Heart right ventricle (tissue), 16 donors: ENCODE data around the gene CLEC16A. TPM values are rescaled to one million over a fixed set of nuclear protein-coding genes. Genes with fewer than 3 reads are reported as not detected.

Source experiments
- ATAC-seq, 8 donors: fragments of 200-7000 bp; cut with Tn5 transposase; one replicate each; pipeline ENCODE4 v1.9.1; 2020; ENCODE audit warnings: mild to moderate bottlenecking in 8 of 8, moderate library complexity in 8 of 8, moderate number of reproducible peaks in 1 of 8
- DNase-seq, 2 donors: peaks; one replicate each; pipeline ENCODE4 v3.0.0-alpha.2; 2020
- H3K27ac ChIP-seq, 10 donors: fragments of 200-600 bp; sonication (generic) in 2 of 10; one replicate each; pipeline versions ENCODE4 v1.5.0 to v1.8.0; 2020 to 2022; ENCODE audit warnings: mild to moderate bottlenecking in 3 of 10
- H3K27me3 ChIP-seq, 7 donors: fragments of 200-600 bp; one replicate each; pipeline ENCODE4 v1.8.0; 2021 to 2022; ENCODE audit warnings: mild to moderate bottlenecking in 2 of 7
- H3K36me3 ChIP-seq, 9 donors: fragments of 200-600 bp; sonication (generic) in 1 of 9; one replicate each; pipeline versions ENCODE4 v1.5.0 to v1.8.0; 2020 to 2022; ENCODE audit warnings: mild to moderate bottlenecking in 2 of 9
- H3K4me1 ChIP-seq, 9 donors: fragments of 200-600 bp; sonication (generic) in 1 of 9; one replicate each; pipeline versions ENCODE4 v1.5.0 to v1.8.0; 2020 to 2022; ENCODE audit warnings: mild to moderate bottlenecking in 4 of 9
- H3K4me3 ChIP-seq, 10 donors: fragments of 200-600 bp; sonication (generic) in 2 of 10; one replicate each; pipeline versions ENCODE4 v1.5.0 to v1.8.0; 2020 to 2022; ENCODE audit warnings: mild to moderate bottlenecking in 7 of 10, moderate library complexity in 2 of 10
- H3K9me3 ChIP-seq, 11 donors: fragments of 200-600 bp in 10 of 11; sonication (generic) in 2 of 11; one replicate each; pipeline versions ENCODE4 v1.5.0 to v1.8.0; 2013 to 2022; ENCODE audit warnings: mild to moderate bottlenecking in 2 of 11, control low read depth in 1 of 11, moderate library complexity in 1 of 11
- WGBS, 2 donors: extraction: QIAGEN DNeasy Blood & Tissue Kit; methylation state at CpG; one replicate each; pipeline ENCODE4 v1.1.7; 2013; ENCODE audit warnings: inconsistent platforms in 1 of 2; 5-methylcytosine and 5-hydroxymethylcytosine counted together
- intact Hi-C, 10 donors: fragments of 100-400 bp; cut with DNase I; formaldehyde crosslinking; loops; one replicate each; pipeline versions ENCODE4 v1.11.1 to v1.14.2; 2022
- polyA plus RNA-seq, 2 donors: library from polyadenylated mRNA; stranded (reverse); fragments of 200-250 nt; gene quantifications; one replicate each; pipeline ENCODE4 v1.2.3, GENCODE V29; 2013
- total RNA-seq, 10 donors: library from RNA; stranded (reverse); fragmentation: NEBNext Ultra II Directional in 3 of 10; extraction: Animal tissue kit (Norgen Biotek cat#: 25700) in 3 of 10; gene quantifications; one replicate each; pipeline versions ENCODE4 v1.2.1 to v1.2.4, GENCODE V29; 2021 to 2023
- TF ChIP-seq, protein P1 (sequence below), 9 donors: fragments of 200-600 bp; sonication (generic) in 2 of 9; IDR thresholded peaks; one replicate each; pipeline versions ENCODE4 v1.5.0 to v1.8.0; 2021 to 2022; ENCODE audit warnings: antibody characterized with exemption in 9 of 9, mild to moderate bottlenecking in 5 of 9, moderate library complexity in 1 of 9
- donor health status: Arrhythmogenic right ventricular cardiomyopathy.
- donor health status: ischemic (EF 13 %, LVEDD 7.1; RV severe dilation, severe dysfunction).
- donor health status: healthy with polysubstance abuse.
- donor health status: DM: no; HTN: yes; CAD: no.
- donor health status: DM: no; HTN: no; CAD: no.
- donor health status: ischemic (EF 25% LVEDD 6.9; RV normal size, moderate dysfunction).
- donor health status: ischemic (EF 25% LVEDD 5.7; RV mildly dilated, moderate dysfunction).
- donor health status: healthy.
- donor health status: DM: yes; HTN: yes; CAD: no.
- donor health status: Ischemic cardiomyopathy.
- donor health status: ischemic (EF 35%, LVEDD 5.7; RV mildly dilated, moderate dysfunction).
- donor health status: nonischemic (EF 11% LVEDD 7.7; RV severe dilation, severe dysfunction).
- donor health status: DM: yes; HTN: yes; CAD: no.
- donor health status: PGD.
- donor health status: ischemic (EF 29% LVEDD 5.4; RV normal size, mild dysfunction).
- donor health status: nonischemic (EF 23%, LVEDD 6.1; RV moderate dilation, normal function).

CLEC16A gene
- total and polyA plus RNA-seq, 12 donors, result 12.1 to 30.8 (median 23.0) TPM

DNA sequence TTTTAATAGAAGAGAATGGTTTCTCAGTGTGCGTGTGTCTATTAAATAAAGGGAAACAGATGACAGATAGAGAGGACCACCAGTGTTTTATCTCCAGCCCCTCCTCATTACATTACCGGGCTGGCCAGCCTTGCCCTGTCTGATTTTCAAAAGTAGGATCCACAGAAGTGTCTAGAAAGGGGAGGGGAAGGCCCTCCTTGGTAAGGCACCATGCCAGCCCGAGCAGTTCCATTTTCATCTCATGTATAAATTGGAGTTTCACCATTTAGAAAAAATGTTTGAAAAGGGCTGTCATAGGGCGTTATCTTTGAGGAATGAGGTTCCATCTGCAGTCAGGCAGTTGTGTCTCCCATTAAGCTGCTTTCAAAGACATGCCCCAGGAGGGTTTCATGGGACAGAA lies 214.9 kb downstream of the CLEC16A start:
- no peak for ATAC-seq
- Histone ChIP-seq H3K4me1 (peaks cover 2 to 47% (median 34%) of the 10 kb centered on the region in 9 donors), H3K9me3 (peaks cover 0 to 6% (median 0%) of the 10 kb centered on the region in 11 donors), H3K27ac (peak overlapping the region in 1 of 10 donors; percentile 4), H3K27me3 (no peaks in the 10 kb centered on the region), H3K4me3 (no peak overlapping the region), H3K36me3 (no peaks in the 10 kb centered on the region)
- intact Hi-C loops, result no loop called here
- no peak for DNase-seq
- TF ChIP-seq, protein P1, sequence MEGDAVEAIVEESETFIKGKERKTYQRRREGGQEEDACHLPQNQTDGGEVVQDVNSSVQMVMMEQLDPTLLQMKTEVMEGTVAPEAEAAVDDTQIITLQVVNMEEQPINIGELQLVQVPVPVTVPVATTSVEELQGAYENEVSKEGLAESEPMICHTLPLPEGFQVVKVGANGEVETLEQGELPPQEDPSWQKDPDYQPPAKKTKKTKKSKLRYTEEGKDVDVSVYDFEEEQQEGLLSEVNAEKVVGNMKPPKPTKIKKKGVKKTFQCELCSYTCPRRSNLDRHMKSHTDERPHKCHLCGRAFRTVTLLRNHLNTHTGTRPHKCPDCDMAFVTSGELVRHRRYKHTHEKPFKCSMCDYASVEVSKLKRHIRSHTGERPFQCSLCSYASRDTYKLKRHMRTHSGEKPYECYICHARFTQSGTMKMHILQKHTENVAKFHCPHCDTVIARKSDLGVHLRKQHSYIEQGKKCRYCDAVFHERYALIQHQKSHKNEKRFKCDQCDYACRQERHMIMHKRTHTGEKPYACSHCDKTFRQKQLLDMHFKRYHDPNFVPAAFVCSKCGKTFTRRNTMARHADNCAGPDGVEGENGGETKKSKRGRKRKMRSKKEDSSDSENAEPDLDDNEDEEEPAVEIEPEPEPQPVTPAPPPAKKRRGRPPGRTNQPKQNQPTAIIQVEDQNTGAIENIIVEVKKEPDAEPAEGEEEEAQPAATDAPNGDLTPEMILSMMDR (IDR thresholded peaks at IDR 0.05), result no peak
- 86 to 94% methylated on average over 4 of the region's 4 CpGs for WGBS, 2 donors

DNA sequence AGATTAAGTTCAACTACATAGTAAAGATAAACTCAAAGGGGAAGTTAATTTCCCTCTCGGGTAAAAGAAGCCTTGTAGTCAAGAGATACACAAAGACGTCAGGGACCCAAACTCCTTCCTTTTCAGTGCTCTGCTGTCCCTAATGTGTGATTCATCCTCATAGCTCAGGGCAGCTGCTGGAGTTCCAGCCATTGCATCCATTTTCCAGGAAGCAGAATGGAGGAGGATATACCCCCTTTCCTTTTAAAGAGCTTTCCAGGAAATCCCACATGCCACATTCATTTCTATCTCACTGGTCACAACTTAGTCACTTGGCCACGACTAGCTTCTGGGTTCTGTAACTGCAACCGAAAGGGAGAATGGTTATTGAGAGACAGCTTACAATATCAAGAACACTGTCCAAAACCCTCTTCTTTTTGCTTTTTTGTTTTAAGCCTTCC lies 216.3 kb downstream of the CLEC16A start:
- H3K9me3 ChIP-seq, result peaks cover 0 to 6% (median 0%) of the 10 kb centered on the region in 11 donors
- 89 to 91% methylated on average over 4 of the region's 4 CpGs for WGBS, 2 donors
- intact Hi-C loops, result no loop called here
- peak overlapping the region in 7 of 10 donors; percentile 25 to 91 (median 82) for H3K27ac ChIP-seq
- peaks cover 2 to 47% (median 31%) of the 10 kb centered on the region in 9 donors for H3K4me1 ChIP-seq
- ATAC-seq (no peak), DNase-seq (no peak)
- TF ChIP-seq, protein P1 (IDR thresholded peaks at IDR 0.05), result no peak
- peaks cover 0 to 3% (median 0%) of the 10 kb centered on the region in 9 donors for H3K36me3 ChIP-seq
- H3K27me3 ChIP-seq, result no peaks in the 10 kb centered on the region
- no peak overlapping the region for H3K4me3 ChIP-seq

DNA sequence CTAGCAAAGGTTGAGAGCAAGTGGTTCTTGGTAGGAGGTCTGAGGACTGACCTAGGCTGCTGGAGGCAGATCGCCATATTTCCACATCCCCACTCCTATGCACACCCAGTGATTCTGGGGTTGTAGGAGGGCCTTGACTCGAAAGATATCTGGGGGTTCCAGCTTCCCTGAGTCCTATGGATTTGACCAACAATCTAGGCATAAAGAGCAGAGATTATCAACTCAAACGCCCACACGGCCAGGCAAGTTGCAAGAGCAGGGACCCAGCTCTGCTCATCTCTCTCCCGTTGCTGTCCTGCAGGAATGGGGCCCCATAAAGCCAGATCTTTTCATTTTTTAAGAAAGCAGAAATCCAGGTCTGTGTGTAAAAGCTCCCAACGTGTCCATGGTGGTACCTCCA lies 217.1 kb downstream of the CLEC16A start:
- no peak overlapping the region for H3K4me3 ChIP-seq
- peaks cover 0 to 6% (median 0%) of the 10 kb centered on the region in 11 donors for H3K9me3 ChIP-seq
- peaks cover 2 to 47% (median 31%) of the 10 kb centered on the region in 9 donors for H3K4me1 ChIP-seq
- no peaks in the 10 kb centered on the region for H3K27me3 ChIP-seq
- intact Hi-C loops, result no loop called here
- ATAC-seq, result peak in 1 of 8 donors; percentile 13
- WGBS, 2 donors, result 79 to 85% methylated on average over 6 of the region's 6 CpGs
- peaks cover 0 to 11% (median 0%) of the 10 kb centered on the region in 9 donors for H3K36me3 ChIP-seq
- TF ChIP-seq, protein P1 (IDR thresholded peaks at IDR 0.05), result no peak
- peak overlapping the region; percentile 60 to 91 (median 80) for H3K27ac ChIP-seq
- no peak for DNase-seq

- intact Hi-C loops, result no loop called here
- DNase-seq, result peak in 1 of 2 donors; percentile 42
These were observed 217.6 kb downstream of the CLEC16A start for GRCh38 chr16:11161974-11162373.

More at GRCh38 chr16:11161974-11162373, 217.6 kb downstream of the CLEC16A start:
- peak; percentile 61 to 87 (median 76) for ATAC-seq
- Histone ChIP-seq H3K4me1 (peaks cover 2 to 47% (median 31%) of the 10 kb centered on the region in 9 donors), H3K27me3 (no peaks in the 10 kb centered on the region), H3K36me3 (peaks cover 0 to 16% (median 4%) of the 10 kb centered on the region in 9 donors), H3K4me3 (no peak overlapping the region), H3K27ac (peak overlapping the region; percentile 60 to 91 (median 80)), H3K9me3 (peaks cover 0 to 6% (median 0%) of the 10 kb centered on the region in 11 donors)
- TF ChIP-seq, protein P1 (IDR thresholded peaks at IDR 0.05), result no peak
- WGBS, 2 donors, result 28 to 29% methylated on average over 7 of the region's 7 CpGs
